ENCODE results near the gene GBF1.

DNA sequence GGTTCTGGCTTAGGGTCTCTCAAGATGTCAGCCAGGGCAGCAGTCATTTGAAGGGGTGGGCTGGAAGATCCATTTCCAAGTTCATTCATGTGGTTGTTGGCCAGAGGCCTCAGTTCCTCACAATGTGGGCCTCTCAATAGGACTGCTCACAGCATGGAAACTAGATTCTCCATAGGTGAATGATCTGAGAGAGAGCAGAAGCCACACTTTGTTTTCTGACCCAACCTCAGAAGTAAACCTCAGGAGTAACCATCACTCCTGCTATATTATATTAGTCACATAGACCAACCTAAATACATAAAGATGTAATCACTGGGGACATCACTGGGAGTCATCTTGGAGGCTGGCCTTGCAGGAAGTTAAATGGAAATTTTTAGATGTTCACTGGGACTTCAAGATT, 42.2 kb downstream of the GBF1 start:
- TF ChIP-seq POLR2A (IDR thresholded peaks at IDR 0.05), result no peak
- TF ChIP-seq, protein P1, sequence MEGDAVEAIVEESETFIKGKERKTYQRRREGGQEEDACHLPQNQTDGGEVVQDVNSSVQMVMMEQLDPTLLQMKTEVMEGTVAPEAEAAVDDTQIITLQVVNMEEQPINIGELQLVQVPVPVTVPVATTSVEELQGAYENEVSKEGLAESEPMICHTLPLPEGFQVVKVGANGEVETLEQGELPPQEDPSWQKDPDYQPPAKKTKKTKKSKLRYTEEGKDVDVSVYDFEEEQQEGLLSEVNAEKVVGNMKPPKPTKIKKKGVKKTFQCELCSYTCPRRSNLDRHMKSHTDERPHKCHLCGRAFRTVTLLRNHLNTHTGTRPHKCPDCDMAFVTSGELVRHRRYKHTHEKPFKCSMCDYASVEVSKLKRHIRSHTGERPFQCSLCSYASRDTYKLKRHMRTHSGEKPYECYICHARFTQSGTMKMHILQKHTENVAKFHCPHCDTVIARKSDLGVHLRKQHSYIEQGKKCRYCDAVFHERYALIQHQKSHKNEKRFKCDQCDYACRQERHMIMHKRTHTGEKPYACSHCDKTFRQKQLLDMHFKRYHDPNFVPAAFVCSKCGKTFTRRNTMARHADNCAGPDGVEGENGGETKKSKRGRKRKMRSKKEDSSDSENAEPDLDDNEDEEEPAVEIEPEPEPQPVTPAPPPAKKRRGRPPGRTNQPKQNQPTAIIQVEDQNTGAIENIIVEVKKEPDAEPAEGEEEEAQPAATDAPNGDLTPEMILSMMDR (IDR thresholded peaks at IDR 0.05), result no peak

Measured in uterus (tissue), 2 donors.